Mammary epithelial cell (primary cell): ENCODE measurements around the gene ITPKA.

ENCODE experiments used
- EZH2 ChIP-seq: IDR thresholded peaks from 2 replicates; pipeline ENCODE4 v1.6.1; 2012; ENCODE audit warnings: low read length, inconsistent platforms, borderline replicate concordance
- TF ChIP-seq, protein P1 (sequence below), 2 donors: IDR thresholded peaks in 1 of 2; conservative IDR thresholded peaks in 1 of 2; 2 replicates each; pipeline ENCODE4 v1.5.1; 2011 to 2012; ENCODE audit warnings: inconsistent platforms in 2 of 2, low read length in 2 of 2, mild to moderate bottlenecking in 2 of 2, control low read depth in 1 of 2, low read depth in 1 of 2; ENCODE audit not compliant: insufficient read depth in 1 of 2; ENCODE audit errors: extremely low read depth in 1 of 2

DNA sequence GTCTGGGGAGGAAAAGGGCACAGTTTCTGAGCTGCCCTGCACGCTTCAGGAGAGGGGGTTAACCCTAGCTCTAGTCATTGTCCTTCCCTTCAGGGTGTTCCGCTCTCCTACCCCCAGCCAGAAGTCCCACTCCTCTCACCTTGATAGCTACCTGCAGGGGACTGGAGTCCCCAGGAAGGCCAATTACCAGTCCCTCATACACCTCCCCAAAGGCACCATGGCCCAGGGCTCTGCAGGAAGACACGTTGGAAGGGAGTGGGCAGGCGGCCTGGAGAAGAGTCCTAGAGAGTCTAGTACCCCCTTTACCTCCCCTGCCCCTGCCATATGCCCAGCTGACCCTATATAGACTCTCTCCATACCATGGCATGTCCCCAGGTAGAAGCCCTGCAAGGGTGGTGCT is 12.1 kb downstream of the ITPKA start:
- TF ChIP-seq, protein P1, sequence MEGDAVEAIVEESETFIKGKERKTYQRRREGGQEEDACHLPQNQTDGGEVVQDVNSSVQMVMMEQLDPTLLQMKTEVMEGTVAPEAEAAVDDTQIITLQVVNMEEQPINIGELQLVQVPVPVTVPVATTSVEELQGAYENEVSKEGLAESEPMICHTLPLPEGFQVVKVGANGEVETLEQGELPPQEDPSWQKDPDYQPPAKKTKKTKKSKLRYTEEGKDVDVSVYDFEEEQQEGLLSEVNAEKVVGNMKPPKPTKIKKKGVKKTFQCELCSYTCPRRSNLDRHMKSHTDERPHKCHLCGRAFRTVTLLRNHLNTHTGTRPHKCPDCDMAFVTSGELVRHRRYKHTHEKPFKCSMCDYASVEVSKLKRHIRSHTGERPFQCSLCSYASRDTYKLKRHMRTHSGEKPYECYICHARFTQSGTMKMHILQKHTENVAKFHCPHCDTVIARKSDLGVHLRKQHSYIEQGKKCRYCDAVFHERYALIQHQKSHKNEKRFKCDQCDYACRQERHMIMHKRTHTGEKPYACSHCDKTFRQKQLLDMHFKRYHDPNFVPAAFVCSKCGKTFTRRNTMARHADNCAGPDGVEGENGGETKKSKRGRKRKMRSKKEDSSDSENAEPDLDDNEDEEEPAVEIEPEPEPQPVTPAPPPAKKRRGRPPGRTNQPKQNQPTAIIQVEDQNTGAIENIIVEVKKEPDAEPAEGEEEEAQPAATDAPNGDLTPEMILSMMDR (conservative IDR thresholded peaks at IDR 0.05 in 1 of 2, IDR thresholded peaks at IDR 0.05 in 1 of 2; ENCODE audit: extremely low read depth in 1 of 2, insufficient read depth in 1 of 2, low read depth in 1 of 2, low read length in 2 of 2) = no peak
- TF ChIP-seq EZH2 = no peak
